ENCODE results near the gene INS. TPM values are rescaled to one million over a fixed set of nuclear protein-coding genes. Genes with fewer than 3 reads are reported as not detected.

Gene INS
- total RNA-seq, 2 donors from 2014 or later, result not detected

- Mint-ChIP-seq H3K4me1 (no peaks in the 10 kb centered on the region), H3K27me3 (ENCODE audit: insufficient read depth) (peaks cover 19% of the 10 kb centered on the region), H3K36me3 (ENCODE audit: low read depth) (no peaks in the 10 kb centered on the region), H3K9me3 (no peaks in the 10 kb centered on the region), H3K4me3 (no peak overlapping the region), H3K27ac (no peak overlapping the region)
- WGBS, 2 experiments (ENCODE audit: insufficient coverage in 1 of 2, insufficient read length in 1 of 2), result 87 to 100% methylated on average over 3 to 11 of the region's 11 CpGs
- Histone ChIP-seq H3K4me3 (ENCODE audit: low read length) (no peak overlapping the region), H3K9me3 (ENCODE audit: control insufficient read depth, low read length) (no peaks in the 10 kb centered on the region), H3K4me1 (ENCODE audit: control insufficient read depth, insufficient read depth, low read length) (no peaks in the 10 kb centered on the region), H3K36me3 (ENCODE audit: control insufficient read depth, insufficient read depth, low read length) (no peaks in the 10 kb centered on the region), H3K27me3 (ENCODE audit: control insufficient read depth, insufficient read depth, low read length, poor library complexity, severe bottlenecking) (peaks cover 10% of the 10 kb centered on the region), H3K27ac (ENCODE audit: low read depth, low read length) (no peak overlapping the region), H3K9ac (ENCODE audit: extremely low read depth, low read length, poor library complexity, severe bottlenecking) (no peak overlapping the region)
- DNase-seq, result no peak
- no peak for TF ChIP-seq CTCF (conservative IDR thresholded peaks at IDR 0.05)
These were observed 39.5 kb upstream of the INS start for GRCh38 chr11:2200536-2200935.

GRCh38 chr11:2199466-2200341 is 38.7 kb upstream of the INS start:
- Histone ChIP-seq H3K27ac (ENCODE audit: low read depth, low read length) (no peak overlapping the region), H3K9me3 (ENCODE audit: control insufficient read depth, low read length) (no peaks in the 10 kb centered on the region), H3K27me3 (ENCODE audit: control insufficient read depth, insufficient read depth, low read length, poor library complexity, severe bottlenecking) (peaks cover 10% of the 10 kb centered on the region), H3K4me3 (ENCODE audit: low read length) (no peak overlapping the region), H3K36me3 (ENCODE audit: control insufficient read depth, insufficient read depth, low read length) (no peaks in the 10 kb centered on the region), H3K4me1 (ENCODE audit: control insufficient read depth, insufficient read depth, low read length) (no peaks in the 10 kb centered on the region), H3K9ac (ENCODE audit: extremely low read depth, low read length, poor library complexity, severe bottlenecking) (no peak overlapping the region)
- no peak for TF ChIP-seq CTCF (conservative IDR thresholded peaks at IDR 0.05)
- Mint-ChIP-seq H3K27ac (no peak overlapping the region), H3K9me3 (no peaks in the 10 kb centered on the region), H3K36me3 (ENCODE audit: low read depth) (no peaks in the 10 kb centered on the region), H3K27me3 (ENCODE audit: insufficient read depth) (peaks cover 19% of the 10 kb centered on the region), H3K4me1 (no peaks in the 10 kb centered on the region), H3K4me3 (no peak overlapping the region)
- DNase-seq, result no peak
- 89 to 95% methylated on average over 17 to 22 of the region's 22 CpGs for WGBS, 2 experiments (ENCODE audit: insufficient coverage in 1 of 2, insufficient read length in 1 of 2)

GRCh38 chr11:2198621-2199365 is 37.8 kb upstream of the INS start:
- Mint-ChIP-seq H3K4me3 (no peak overlapping the region), H3K27ac (no peak overlapping the region), H3K4me1 (no peaks in the 10 kb centered on the region), H3K36me3 (ENCODE audit: low read depth) (no peaks in the 10 kb centered on the region), H3K9me3 (no peaks in the 10 kb centered on the region), H3K27me3 (ENCODE audit: insufficient read depth) (peaks cover 19% of the 10 kb centered on the region)
- no peak overlapping the region for H3K9ac ChIP-seq (ENCODE audit: extremely low read depth, low read length, poor library complexity, severe bottlenecking)
- no peak for TF ChIP-seq CTCF (conservative IDR thresholded peaks at IDR 0.05)
- no peak overlapping the region for H3K4me3 ChIP-seq (ENCODE audit: low read length)
- no peaks in the 10 kb centered on the region for H3K9me3 ChIP-seq (ENCODE audit: control insufficient read depth, low read length)
- no peaks in the 10 kb centered on the region for H3K36me3 ChIP-seq (ENCODE audit: control insufficient read depth, insufficient read depth, low read length)
- H3K27ac ChIP-seq (ENCODE audit: low read depth, low read length), result no peak overlapping the region
- 90% methylated on average over 6 to 21 of the region's 21 CpGs for WGBS, 2 experiments (ENCODE audit: insufficient coverage in 1 of 2, insufficient read length in 1 of 2)
- no peaks in the 10 kb centered on the region for H3K4me1 ChIP-seq (ENCODE audit: control insufficient read depth, insufficient read depth, low read length)
- peaks cover 10% of the 10 kb centered on the region for H3K27me3 ChIP-seq (ENCODE audit: control insufficient read depth, insufficient read depth, low read length, poor library complexity, severe bottlenecking)
- DNase-seq, result no peak

Measured in endodermal cell (in vitro differentiated cells).